ENCODE results near the gene PKLR. TPM values are rescaled to one million over a fixed set of nuclear protein-coding genes. Genes with fewer than 3 reads are reported as not detected.

Gene PKLR
- polyA plus RNA-seq, 1 experiment, result not detected

GRCh38 chr1:155261493-155261851 lies 39.8 kb downstream of the PKLR start:
- no peak for DNase-seq (ENCODE audit: low read depth, low spot score)
- Histone ChIP-seq H3K4me3 (ENCODE audit: low read depth, low read length) (peak overlapping the region; percentile 96), H3K9me3 (ENCODE audit: control insufficient read depth, insufficient read depth, low read length) (no peaks in the 10 kb centered on the region; the same call in 1 of the 2 replicates), H3K27ac (ENCODE audit: low read depth, low read length) (peak overlapping the region; percentile 81), H3K27me3 (ENCODE audit: control insufficient read depth, insufficient read depth, low read length) (no peaks in the 10 kb centered on the region)
- CTCF ChIA-PET, result interaction anchor here (1.0 to 4.9 kb wide), 3 partner anchors 11 to 89 kb away, joined by 3 to 55 read pairs (median 3); partner anchors contain the start of genes HCN3 and KRTCAP2
- POLR2A ChIA-PET, result interaction anchor here (1.0 to 2.4 kb wide), 4 partner anchors 9 to 387 kb away, joined by 3 to 18 read pairs (median 8); partner anchors contain the start of gene CLK2
- no peak for TF ChIP-seq CTCF (IDR thresholded peaks at IDR 0.05; ENCODE audit: low read depth, low read length)

GRCh38 chr1:155260276-155260675 lies 41.0 kb downstream of the PKLR start:
- CTCF ChIA-PET, result interaction anchor here (0.6 to 4.9 kb wide), 7 partner anchors 8 to 420 kb away, joined by 3 to 55 read pairs (median 4); partner anchors contain the start of gene HCN3

GRCh38 chr1:155256058-155256852 lies 45.0 kb downstream of the PKLR start:
- peak overlapping the region; percentile 77 for H3K4me3 ChIP-seq (ENCODE audit: low read depth, low read length)
- no peaks in the 10 kb centered on the region for H3K27me3 ChIP-seq (ENCODE audit: control insufficient read depth, insufficient read depth, low read length)
- DNase-seq (ENCODE audit: low read depth, low spot score), result no peak
- TF ChIP-seq CTCF (IDR thresholded peaks at IDR 0.05; ENCODE audit: low read depth, low read length), result no peak
- peak overlapping the region; percentile 86 for H3K27ac ChIP-seq (ENCODE audit: low read depth, low read length)
- H3K9me3 ChIP-seq (ENCODE audit: control insufficient read depth, insufficient read depth, low read length), result no peaks in the 10 kb centered on the region; the same call in 1 of the 2 replicates
- ChIA-PET POLR2A (interaction anchor here (1.0 to 1.1 kb wide), 2 partner anchors 17 to 21 kb away, joined by 3 to 11 read pairs; partner anchors contain the start of genes CLK2 and HCN3), CTCF (interaction anchor here (0.5 to 1.5 kb wide), 4 partner anchors 9 to 392 kb away, joined by 3 to 5 read pairs (median 3); no protein-coding TSS in a partner anchor)

More at GRCh38 chr1:155260276-155260675, 41.0 kb downstream of the PKLR start:
- Histone ChIP-seq H3K4me3 (ENCODE audit: low read depth, low read length) (no peak overlapping the region), H3K27me3 (ENCODE audit: control insufficient read depth, insufficient read depth, low read length) (no peaks in the 10 kb centered on the region), H3K9me3 (ENCODE audit: control insufficient read depth, insufficient read depth, low read length) (no peaks in the 10 kb centered on the region; the same call in 1 of the 2 replicates), H3K27ac (ENCODE audit: low read depth, low read length) (peak overlapping the region; percentile 11)
- POLR2A ChIA-PET, result interaction anchor here (0.6 to 2.4 kb wide), 3 partner anchors 9 to 61 kb away, joined by 3 to 18 read pairs (median 4); partner anchors contain the start of genes CLK2 and RUSC1
- no peak for TF ChIP-seq CTCF (IDR thresholded peaks at IDR 0.05; ENCODE audit: low read depth, low read length)
- no peak for DNase-seq (ENCODE audit: low read depth, low spot score)

- Histone ChIP-seq H3K27me3 (ENCODE audit: control insufficient read depth, insufficient read depth, low read length) (no peaks in the 10 kb centered on the region), H3K9me3 (ENCODE audit: control insufficient read depth, insufficient read depth, low read length) (no peaks in the 10 kb centered on the region; the same call in 1 of the 2 replicates), H3K4me3 (ENCODE audit: low read depth, low read length) (peak within 1 kb of the TSS; percentile 77), H3K27ac (ENCODE audit: low read depth, low read length) (peak within 1 kb of the TSS; percentile 86)
- POLR2A ChIA-PET, result interaction anchor here (0.9 to 1.1 kb wide), 4 partner anchors 18 to 31 kb away, joined by 3 to 11 read pairs (median 3); partner anchors contain the start of genes CLK2 and HCN3
- CTCF ChIA-PET, result interaction anchor here (1.4 to 1.5 kb wide), 2 partner anchors 9 to 21 kb away, joined by 3 to 5 read pairs; no protein-coding TSS in a partner anchor
- TF ChIP-seq CTCF (IDR thresholded peaks at IDR 0.05; ENCODE audit: low read depth, low read length), result no peak
- DNase-seq (ENCODE audit: low read depth, low spot score), result no peak
These were observed 45.8 kb downstream of the PKLR start, which contains the start of gene ENTREP3 for GRCh38 chr1:155255243-155256007. ENTREP3 (minus strand) TSS chr1:155255483; CDS start chr1:155254877, 606 bp downstream.
